Measurements from ENCODE around the gene ARID3C.

GRCh38 chr9:34577400-34578240 is 51.2 kb downstream of the ARID3C start:
- TF ChIP-seq, protein P1, sequence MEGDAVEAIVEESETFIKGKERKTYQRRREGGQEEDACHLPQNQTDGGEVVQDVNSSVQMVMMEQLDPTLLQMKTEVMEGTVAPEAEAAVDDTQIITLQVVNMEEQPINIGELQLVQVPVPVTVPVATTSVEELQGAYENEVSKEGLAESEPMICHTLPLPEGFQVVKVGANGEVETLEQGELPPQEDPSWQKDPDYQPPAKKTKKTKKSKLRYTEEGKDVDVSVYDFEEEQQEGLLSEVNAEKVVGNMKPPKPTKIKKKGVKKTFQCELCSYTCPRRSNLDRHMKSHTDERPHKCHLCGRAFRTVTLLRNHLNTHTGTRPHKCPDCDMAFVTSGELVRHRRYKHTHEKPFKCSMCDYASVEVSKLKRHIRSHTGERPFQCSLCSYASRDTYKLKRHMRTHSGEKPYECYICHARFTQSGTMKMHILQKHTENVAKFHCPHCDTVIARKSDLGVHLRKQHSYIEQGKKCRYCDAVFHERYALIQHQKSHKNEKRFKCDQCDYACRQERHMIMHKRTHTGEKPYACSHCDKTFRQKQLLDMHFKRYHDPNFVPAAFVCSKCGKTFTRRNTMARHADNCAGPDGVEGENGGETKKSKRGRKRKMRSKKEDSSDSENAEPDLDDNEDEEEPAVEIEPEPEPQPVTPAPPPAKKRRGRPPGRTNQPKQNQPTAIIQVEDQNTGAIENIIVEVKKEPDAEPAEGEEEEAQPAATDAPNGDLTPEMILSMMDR (IDR thresholded peaks at IDR 0.05): no peak
- TF ChIP-seq POLR2A (IDR thresholded peaks at IDR 0.05): no peak

Measured in body of pancreas (tissue), 4 donors.